Measurements from ENCODE around the gene PRDX4. TPM values are rescaled to one million over a fixed set of nuclear protein-coding genes. Genes with fewer than 3 reads are reported as not detected.

Gene PRDX4
- 222 TPM for polyA plus RNA-seq (2012; ENCODE audit: insufficient read depth, insufficient read length, low read depth)

DNA sequence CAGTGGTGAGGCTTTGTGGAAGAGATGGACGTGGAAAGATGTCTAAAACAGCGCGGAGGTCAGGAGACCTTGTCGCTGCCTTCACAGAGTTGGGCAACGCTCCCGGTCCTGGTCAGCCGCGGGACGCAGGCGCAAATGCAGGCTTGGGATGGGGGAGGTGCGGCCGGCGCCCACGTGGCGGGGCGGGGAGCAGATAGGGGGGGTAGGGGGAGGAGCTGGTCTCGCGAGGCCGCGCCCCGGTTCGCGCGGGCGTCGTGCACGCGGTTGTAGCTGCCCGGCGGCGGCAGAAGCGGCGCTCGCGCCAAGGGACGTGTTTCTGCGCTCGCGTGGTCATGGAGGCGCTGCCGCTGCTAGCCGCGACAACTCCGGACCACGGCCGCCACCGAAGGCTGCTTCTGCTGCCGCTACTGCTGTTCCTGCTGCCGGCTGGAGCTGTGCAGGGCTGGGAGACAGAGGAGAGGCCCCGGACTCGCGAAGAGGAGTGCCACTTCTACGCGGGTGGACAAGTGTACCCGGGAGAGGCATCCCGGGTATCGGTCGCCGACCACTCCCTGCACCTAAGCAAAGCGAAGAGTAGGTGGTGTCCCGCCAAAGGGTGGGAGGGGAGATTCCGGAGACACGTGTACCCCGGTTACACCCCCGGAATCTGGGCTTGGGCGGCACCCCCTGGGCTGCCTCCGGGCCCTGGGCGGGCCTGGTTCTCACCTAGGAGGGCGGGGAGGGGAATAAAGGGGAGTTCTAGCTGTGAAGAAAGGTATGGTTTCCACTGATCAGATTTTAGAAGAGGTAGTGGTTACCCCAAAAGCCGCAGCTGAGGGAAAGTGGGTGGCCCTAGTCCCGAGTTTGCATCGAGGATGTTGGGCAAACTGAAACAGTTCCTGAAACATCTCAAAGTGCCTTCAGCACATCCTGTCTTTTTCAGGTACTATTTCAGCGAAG is at the start of gene PRDX4:
Gene PRDX4, plus strand, starts transcription at position 255 of the 939 bp plus-strand sequence. Its CDS starts 78 bp downstream, at position 333.
- H3K36me3 ChIP-seq: peaks cover 13% of the 10 kb centered on the region
- peak; percentile 91 for DNase-seq
- peak within 1 kb of the TSS; percentile 62 for H3K4me3 ChIP-seq (ENCODE audit: low read depth, low read length)
- H3K27me3 ChIP-seq: no peaks in the 10 kb centered on the region
- H3K9me3 ChIP-seq: no peaks in the 10 kb centered on the region
- TF ChIP-seq, protein P1, sequence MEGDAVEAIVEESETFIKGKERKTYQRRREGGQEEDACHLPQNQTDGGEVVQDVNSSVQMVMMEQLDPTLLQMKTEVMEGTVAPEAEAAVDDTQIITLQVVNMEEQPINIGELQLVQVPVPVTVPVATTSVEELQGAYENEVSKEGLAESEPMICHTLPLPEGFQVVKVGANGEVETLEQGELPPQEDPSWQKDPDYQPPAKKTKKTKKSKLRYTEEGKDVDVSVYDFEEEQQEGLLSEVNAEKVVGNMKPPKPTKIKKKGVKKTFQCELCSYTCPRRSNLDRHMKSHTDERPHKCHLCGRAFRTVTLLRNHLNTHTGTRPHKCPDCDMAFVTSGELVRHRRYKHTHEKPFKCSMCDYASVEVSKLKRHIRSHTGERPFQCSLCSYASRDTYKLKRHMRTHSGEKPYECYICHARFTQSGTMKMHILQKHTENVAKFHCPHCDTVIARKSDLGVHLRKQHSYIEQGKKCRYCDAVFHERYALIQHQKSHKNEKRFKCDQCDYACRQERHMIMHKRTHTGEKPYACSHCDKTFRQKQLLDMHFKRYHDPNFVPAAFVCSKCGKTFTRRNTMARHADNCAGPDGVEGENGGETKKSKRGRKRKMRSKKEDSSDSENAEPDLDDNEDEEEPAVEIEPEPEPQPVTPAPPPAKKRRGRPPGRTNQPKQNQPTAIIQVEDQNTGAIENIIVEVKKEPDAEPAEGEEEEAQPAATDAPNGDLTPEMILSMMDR (IDR thresholded peaks at IDR 0.05; ENCODE audit: low read depth, low read length): no peak
- peaks cover 5% of the 10 kb centered on the region; the same call in 1 of the 2 replicates for H3K4me1 ChIP-seq

DNA sequence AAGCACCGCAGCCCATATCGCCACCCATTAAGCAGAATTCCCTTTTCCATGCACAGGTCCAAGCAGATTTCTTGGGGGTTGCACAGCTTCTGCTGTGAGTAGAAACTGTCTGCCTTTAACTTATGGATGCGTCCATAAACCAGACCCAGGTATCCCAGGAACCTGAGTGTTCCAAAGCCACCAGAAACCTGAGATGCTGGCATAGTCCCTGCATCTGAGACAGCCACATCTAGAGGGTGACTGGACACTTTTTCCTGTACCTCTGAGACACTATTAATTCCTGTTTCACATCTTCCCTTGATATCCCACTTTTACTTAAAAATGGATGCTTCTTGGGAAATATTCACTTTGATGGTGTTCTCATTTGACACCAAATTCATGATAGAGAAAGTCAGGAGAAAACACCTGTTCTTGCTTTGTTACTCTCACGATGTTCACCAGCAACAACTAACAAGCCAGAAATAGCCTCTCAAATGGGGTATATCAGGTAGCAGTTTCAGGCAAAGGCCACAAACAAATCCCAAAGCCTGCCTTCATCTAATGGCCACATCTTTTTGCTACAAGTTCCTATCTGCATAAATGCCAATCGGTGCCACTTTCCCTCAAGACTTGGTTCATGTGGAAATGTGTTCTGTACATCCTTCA is 45.5 kb upstream of the PRDX4 start:
- Histone ChIP-seq H3K36me3 (no peaks in the 10 kb centered on the region), H3K4me3 (ENCODE audit: low read depth, low read length) (no peak overlapping the region), H3K27me3 (no peaks in the 10 kb centered on the region), H3K4me1 (no peaks in the 10 kb centered on the region), H3K9me3 (no peaks in the 10 kb centered on the region)
- TF ChIP-seq, protein P1 (IDR thresholded peaks at IDR 0.05; ENCODE audit: low read depth, low read length): no peak
- DNase-seq: no peak

DNA sequence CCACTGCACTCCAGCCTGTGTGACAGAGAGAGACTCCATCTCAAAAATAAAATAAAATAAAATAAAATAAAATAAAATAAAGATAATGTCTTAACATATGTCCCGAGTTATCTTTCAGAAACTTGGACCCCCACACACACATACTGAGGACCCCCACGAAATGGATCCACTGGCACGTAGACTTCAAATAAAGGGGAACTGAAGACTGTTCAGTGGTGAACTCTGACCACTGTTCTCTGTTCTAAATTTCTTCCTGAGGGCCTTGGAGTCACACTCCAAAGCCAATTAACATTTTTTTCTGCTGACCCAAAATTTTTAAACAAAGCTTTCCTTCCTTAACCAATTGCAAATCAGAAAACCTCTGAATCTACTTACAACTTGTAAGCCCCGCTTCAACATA is 43.5 kb upstream of the PRDX4 start:
- no peaks in the 10 kb centered on the region for H3K36me3 ChIP-seq
- no peaks in the 10 kb centered on the region for H3K27me3 ChIP-seq
- no peaks in the 10 kb centered on the region for H3K4me1 ChIP-seq
- DNase-seq: no peak
- H3K9me3 ChIP-seq: no peaks in the 10 kb centered on the region
- TF ChIP-seq, protein P1 (IDR thresholded peaks at IDR 0.05; ENCODE audit: low read depth, low read length): no peak
- no peak overlapping the region for H3K4me3 ChIP-seq (ENCODE audit: low read depth, low read length)

DNA sequence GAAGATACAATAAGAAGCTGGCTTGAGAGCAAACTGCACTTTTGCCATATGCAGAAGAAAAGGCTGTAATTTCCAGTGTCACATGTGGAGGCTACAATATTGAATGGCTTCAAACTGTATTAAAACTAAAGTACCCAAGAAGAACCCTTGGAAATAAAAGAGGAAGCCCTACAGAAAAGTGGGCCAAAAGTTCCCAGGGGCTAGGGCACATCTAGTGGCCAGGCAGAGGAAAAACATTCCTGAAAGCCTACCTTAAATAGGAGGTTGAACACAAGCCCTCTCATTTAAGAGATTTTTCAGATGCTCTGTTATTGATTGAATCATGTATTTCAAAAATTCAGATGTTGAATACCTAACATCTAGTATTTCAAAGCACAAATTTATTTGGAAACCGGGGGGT is 40.6 kb upstream of the PRDX4 start:
- H3K9me3 ChIP-seq: no peaks in the 10 kb centered on the region
- H3K4me1 ChIP-seq: no peaks in the 10 kb centered on the region
- H3K36me3 ChIP-seq: no peaks in the 10 kb centered on the region
- DNase-seq: no peak
- no peak overlapping the region for H3K4me3 ChIP-seq (ENCODE audit: low read depth, low read length)
- TF ChIP-seq, protein P1 (IDR thresholded peaks at IDR 0.05; ENCODE audit: low read depth, low read length): peak; percentile 23
- no peaks in the 10 kb centered on the region for H3K27me3 ChIP-seq

- H3K4me1 ChIP-seq: no peaks in the 10 kb centered on the region
- DNase-seq: no peak
- no peaks in the 10 kb centered on the region for H3K9me3 ChIP-seq
- H3K27me3 ChIP-seq: no peaks in the 10 kb centered on the region
- TF ChIP-seq, protein P1 (IDR thresholded peaks at IDR 0.05; ENCODE audit: low read depth, low read length): no peak
- H3K4me3 ChIP-seq (ENCODE audit: low read depth, low read length): no peak overlapping the region
- H3K36me3 ChIP-seq: no peaks in the 10 kb centered on the region
Measured at GRCh38 chrX:23628131-23628530, 39.2 kb upstream of the PRDX4 start.
